ENCODE data around the gene MTG1.
A peak's percentile ranks its signal among the peaks of the same experiment; 100 is the strongest.
"Not testable (repeated sequence)": the region's sequence is repeated elsewhere in the genome, so short reads cannot be mapped to it uniquely, and the experiment has no call there.

Gene MTG1

DNA sequence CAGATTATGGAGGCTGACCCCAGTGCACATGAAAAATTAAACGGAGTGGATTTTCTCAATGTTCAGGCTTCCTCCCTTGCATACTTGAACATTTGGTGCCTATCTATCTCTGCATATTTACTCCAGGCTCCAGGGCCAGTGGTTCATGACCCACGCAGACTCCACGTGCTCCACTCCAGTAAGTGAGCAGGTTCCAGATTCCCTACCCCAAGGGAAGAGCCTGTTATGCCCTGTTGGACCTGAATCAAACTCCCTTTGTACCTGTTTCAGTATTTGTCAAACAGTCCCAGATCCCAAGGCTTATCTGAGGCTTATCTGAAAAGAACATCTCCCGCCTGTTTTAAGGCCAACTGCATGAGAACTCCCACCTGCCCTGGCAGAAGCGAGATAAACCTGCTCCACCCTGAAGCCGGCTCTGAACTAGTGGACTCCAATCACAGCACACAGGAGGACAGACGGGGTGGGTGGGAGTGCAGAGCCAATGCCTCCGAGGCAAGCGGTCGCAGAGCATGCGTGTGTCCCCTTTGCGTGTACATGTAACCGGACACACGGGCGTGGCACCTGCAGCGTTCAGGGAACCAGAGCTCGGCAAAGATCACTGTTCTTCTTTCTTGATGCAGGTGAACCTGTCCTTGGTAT lies 33.9 kb upstream of the MTG1 start:
- no peak for DNase-seq

DNA sequence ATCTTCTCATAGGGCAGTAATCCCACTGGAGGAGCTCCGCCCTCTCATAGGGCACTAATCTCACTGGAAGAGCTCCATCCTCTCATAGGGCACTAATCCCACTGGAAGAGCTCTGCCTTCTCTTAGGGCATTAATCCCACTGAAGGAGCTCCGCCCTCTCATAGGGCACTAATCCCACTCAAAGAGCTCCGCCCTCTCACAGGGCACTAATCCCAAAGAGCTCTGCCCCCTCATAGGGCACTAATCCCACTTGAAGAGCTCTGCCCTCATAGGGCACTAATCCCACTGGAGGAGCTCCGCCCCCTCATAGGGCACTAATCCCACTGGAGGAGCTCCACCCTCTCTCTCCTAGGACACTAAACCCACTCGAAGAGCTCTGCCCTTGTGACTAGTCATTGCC lies 32.7 kb upstream of the MTG1 start:
- DNase-seq = no peak

DNA sequence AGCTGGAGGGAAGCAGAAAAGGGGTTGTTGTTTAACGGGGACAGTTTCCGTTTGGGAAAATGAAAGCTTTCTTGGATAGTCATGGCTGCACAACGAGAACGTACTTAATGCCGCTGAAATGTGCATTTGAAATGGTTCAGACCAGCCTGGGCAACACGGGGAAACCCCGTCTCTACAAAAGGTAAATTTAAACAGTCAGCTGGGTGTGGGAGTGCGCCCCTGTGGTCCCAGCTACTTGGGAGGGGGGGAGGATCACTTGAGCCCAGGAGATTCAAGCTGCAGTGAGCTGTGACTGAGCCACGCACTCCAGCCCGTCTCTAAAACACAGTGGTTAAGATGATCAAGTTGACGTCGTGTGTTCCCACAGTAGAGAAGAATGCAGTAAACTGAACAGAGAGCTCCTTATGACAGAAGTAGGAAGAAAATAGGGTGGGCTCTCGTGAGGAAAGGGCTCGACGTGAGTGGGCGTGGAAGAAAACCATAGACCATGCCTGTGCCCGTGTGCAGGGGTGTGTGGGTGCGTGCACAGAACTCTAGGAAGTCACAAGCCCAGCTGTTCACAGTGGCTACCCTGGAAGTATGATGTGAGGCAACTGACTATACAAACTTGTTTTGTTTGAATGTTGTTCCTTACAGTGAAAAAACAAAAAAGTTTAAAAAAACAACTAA lies 32.0 kb upstream of the MTG1 start:
- DNase-seq = no peak

DNA sequence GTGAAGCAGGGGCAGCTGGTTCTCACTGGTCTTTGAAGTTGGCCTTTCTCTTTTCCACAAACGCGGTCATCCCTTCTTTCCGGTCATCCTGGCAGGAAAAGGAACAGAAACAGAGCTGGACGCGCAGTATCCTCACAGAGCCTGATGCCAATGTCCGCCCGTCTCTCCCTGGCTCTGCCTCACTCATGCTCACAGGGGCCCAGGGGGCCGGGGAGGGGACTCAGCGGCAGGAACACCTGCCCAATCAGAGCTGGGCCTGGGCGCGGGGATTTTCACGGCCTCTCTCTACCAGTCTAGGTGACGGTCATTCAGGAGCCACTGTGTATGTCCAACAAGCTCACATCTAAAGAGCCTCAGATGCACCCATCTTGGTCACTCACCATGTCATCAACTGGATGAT lies 31.1 kb upstream of the MTG1 start:
- no peak for DNase-seq

DNA sequence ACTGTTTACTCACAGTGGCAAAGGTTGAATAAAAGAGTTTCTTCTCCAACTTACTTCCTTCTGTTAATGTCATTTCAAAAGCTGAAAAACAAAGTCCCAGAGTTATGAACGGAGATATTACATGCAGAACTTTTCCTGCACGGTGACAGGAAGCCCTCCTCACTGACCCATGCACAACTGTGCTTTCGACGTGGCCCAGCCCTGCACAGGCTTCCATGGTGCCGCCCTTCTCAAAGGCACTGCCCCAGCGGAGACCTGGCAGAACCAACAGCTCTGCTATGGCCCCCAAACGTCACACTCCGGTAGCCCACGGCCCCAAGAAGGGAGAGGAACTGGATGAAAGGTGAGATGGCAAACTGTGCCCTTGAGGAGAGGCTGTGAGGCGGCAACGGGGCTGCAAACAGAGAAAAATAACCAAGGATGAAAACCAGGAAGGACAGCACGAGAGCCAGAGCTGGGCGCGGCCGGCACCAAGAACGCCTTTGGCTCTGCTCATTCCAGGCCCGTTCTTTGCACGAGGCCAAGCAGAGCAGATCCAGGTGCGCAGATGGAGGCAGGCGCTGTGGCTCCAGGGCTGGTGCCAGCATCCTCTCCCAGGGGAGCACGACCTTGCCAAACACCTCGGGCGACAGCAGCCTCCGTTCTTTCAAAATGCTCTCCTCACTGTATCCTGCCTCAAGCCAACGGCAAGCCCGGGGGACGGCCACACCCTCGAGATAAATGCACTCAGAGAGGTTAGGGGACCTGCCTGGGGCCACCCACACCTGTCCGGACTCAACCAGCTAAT lies 29.1 kb upstream of the MTG1 start:
- no peak for DNase-seq

DNA sequence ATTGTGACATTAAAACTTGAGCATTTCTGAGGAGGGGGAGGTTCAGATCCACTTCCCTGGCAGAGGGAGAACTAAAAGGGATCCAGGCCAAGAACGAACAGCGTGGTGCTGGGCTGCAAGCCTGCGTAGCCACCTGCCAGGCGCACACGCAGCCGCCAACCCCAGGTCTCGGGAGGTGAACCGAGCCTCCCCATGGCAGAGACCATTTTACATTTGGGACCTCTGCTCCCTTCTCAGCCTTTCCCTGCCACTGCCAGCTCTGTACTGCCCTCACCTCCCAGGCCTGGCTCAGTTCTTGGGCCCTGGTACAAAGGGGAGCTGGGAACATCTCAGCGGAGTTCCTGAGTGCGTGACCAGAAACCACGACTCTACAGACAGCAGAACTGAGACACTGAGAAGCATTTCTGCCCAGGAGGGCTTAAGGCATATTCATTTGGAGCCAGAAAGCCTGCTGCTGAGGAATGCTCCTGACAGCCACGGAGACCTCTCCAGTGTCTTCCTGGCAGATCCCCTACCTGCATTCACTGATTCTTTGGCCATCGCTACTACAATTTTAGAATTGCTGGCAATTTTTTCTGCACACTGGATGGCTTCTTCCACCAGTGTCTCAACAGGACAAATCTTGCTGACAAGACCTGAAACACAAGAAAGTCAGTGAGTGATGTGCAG lies 28.4 kb upstream of the MTG1 start:
- no peak for DNase-seq

DNA sequence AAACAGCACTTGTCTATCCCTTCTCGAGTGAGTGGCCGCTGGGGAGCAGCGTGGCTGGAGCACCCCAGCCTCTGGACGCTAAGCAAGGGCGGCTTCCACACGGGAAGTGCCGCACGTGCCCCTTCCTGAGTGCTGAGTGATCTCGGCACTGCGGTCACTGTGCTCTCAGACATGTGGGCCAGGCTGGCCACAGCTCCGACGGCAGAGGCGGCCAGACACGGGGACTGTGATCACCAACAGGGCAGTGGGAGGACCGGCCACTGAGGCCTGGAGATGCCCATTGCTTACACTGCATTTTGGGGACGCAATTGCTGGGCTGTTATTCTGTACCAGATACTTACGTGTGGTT lies 27.9 kb upstream of the MTG1 start:
- no peak for DNase-seq

DNA sequence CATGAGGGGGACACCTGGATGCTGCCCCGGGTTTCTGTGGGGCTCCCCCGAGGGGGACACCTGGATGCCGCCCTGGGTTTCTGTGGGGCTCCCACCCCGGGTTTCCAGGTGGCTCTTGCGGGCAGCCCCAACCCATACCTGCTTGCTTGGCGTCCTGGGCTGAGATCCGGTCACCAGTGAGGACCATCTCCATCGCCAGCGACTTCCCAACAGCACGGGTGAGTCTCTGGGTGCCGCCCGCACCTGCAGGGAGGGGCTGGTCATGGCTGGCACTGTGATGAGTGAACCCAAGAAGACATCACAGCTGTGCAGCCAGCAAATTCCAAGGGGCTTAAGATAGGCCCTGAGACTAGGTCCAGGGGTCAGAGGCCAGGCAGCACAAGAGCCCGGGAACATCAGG lies 27.2 kb upstream of the MTG1 start:
- no peak for DNase-seq

DNA sequence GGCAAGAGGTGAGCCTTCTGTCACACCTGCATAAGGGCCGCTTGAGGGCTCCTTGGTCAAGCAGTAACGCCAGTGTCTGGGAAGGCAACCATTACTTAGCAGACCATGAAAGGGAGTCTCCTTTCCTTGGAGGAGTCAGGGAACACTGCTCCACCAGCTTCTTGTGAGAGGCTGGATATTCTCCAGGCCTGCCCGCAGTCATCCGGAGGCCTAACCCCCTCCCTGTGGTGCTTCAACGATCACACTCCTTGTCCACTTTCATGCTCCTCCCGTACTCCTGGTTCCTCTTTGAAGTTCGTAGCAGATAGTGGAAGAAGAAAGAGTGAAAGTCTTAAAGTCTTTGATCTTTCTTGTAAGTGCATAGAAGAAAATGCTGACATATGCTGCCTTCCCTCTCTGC lies 26.5 kb upstream of the MTG1 start:
- DNase-seq = not testable (repeated sequence)

DNA sequence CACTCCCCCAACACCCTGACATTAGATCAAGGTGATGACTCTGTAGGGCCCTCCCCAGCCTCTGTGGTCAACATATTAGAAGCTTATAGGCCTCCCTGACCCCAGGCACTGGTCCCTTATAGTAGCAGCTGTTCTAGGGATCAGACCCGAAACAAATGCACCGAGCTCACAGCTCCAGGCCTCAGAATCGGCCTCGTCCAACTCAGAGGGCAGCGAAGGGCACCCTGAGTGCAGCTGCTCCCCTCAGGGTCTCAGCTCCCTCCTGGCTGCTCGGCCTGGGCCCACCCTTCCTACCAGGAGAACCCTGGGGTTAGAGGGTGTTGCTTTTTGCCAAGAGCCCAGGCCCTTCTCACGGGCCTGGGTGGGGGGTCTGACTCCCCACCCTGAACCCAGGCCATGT lies 25.8 kb upstream of the MTG1 start:
- DNase-seq = no peak

DNA sequence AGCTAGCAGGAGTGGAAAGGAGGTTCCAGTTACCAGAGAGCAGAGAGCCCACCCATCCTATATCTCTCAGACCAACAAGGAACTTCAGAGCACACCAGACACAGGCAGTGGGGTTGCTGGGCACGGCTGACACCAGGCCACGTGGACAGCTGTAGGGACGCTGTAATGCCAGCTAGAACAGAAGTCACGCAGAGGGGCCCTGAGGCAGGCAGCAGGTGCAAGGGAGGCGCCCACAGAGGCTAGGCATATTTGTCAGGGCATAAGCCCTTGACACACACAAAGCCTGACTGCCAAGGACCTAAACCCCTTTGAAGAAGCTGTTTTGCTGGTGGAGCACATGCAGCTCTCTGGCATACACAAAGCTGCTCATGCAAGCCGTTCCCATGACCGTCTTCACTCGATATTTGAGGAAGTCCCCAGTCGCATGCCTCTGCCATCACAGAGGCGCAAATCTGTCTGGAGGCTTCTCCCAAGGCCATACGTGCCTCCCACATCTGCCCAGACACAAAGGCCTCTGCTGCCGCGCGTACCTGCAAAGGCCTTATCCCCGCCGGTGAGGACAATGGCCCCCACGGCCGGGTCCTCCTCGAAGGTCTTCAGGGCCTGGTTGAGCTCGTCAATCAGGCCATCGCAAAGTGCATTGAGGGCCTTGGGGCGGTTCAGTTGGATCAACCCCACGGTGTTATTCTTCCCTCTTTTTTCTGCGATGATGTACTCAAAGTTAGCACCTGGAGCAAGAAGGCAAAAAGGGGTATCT lies 23.7 kb upstream of the MTG1 start:
- DNase-seq = no peak

DNA sequence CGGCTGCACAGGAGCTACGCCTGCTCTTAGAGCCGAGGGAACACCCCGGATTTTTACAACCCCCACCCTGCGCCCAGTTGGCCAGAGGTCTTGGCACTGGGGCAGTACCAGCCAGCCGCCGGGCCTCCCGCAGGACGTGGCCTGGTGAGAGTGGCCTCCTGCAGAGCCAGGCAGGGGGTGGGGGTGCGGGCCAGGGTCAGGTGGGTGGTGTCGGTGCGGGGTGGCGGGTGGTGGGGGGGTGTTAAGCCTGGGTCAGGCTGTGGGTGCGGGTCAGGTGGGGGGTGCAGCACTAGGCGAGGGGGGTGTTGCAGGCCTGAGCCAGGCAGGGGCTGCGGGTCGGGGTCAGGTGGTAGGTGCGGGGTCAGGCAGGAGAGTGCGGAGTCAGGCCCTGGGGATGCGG lies 21.4 kb upstream of the MTG1 start:
- DNase-seq = no peak

DNA sequence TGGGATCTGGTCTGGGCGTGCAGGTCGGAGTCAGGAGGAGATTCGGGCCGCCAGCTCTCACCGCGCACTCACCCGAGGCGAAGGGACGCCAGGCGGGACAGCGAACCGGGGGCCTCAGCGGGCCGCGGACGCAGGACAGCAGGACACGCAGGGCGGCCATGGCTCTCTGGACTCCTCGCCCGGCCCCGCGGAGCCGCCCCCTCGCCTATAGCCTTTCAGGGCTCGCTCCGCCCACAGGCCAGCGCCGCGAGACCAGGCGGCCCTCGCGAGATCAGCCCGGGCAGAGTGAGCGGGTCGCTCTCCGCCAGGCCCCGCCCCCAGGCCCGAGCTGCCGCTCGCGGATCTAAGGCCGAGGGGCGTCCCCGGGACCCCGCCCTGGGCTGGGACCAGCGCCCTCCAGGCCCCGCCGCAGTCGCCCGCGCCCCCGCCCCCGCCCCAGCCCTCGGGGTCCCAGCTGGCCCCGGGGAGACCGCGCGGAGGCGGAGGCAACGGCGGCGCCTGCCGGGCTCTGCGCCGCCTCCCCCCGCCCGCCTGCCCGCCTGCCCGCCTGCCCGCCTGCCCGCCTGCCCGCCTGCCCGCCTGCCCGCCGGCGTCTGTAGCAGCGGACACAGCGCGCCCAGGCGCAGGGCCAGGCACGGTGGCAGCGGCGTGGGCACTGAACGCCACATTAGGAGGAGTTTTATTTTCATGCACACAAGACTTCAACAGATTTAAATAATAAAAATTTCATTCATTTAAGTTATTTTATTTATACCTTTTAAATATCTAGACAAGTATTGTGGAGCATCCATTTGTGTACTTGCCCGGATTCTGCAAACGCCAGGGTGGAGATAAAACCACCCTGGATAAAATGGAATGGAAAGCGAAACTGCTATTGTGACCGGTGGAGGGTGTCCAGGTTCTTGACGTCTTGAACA lies 20.5 kb upstream of the MTG1 start, which contains the start of gene ECHS1:
Gene ECHS1, minus strand, starts transcription at position 181 of the 917 bp plus-strand sequence. Its CDS starts 21 bp downstream, at position 160.
- peak; percentile 81 for DNase-seq

DNA sequence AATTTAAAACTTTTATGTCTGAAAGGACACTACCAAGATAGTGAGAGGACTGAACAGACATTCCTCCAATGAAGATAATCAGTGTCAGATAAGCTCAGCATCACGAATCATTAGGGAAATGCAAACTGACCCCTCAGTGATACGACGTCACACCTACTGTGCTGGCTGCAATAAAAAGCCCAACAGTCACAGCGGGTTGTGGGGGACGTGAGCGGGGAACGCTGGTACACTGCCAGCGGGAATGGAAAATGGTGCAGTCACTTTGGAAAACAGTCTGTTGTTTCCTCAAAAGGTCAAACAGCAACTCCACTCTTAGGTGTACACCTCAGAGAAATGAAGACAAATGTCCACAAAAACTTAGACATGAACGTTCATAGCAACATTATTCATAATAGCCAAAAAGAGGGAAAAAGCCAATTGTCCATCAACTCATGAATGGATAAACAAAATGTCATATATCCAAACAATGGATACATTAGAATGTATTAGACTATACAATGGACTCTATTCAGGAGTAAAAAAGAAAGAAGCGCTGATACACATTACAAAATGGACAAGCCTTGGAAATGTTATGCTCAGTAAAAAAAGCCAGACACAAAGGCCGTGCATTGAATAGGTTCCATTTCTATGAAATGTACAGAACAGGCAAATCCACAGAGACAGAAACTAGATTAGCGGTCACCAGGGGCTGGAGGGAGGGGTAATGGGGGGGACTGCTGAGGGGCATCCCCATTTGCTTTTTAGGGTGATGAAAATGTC lies 18.4 kb upstream of the MTG1 start:
- DNase-seq = no peak

DNA sequence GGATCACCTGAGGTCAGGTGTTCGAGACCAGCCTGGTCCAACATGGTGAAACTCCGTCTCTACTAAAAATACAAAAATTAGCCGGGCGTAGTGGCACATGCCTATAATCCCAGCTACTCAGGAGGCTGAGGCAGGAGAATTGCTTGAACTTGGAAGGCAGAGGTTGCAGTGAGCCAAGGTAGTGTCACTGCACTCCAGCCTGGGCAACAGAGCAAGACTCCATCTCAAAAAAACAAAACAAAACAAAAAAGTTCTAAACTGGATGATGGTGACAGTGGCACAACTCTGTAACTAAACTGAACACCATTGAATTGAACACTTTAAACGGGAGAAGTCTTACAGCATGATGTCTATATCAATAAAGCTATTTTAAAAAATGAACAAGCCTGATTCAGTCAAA lies 17.8 kb upstream of the MTG1 start:
- not testable (repeated sequence) for DNase-seq

DNA sequence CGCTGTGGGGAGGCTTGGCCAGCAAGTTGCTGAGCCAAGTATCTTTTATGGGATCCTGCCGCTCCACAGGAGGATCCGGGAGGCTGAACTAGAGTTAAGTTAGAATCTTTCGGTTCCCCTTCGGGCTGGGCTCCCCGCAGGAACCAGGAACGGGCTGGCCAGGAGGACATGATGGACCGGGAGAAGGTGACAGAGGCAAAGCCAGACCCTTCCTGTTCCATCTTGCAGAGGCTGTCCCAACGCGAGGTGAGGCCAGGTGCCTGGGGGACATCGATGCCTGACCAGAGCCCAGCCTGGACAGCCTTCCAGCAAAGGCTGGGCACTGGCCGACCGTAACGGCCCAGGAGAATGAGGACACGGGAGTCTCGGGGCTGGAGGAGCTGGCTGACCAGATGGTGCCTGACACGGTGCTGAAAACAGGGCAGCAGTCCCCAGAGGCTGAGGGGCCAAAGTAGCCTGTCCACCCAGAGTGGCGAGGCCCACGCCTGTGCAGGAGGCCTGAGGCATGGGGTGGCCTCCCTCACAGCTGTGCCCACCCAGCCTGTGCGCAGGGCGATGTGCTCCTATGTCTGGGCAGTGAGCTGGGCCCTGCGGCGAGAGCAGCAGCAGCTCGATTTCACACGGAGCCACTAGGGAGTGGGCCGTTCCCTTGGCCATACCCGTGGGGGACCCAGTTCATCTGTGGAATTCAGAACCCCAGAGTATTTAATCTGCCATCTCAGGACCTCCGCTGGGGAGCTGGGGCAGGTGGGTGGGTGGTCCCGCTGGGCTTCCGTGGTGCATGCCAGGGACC lies 16.7 kb upstream of the MTG1 start:
- DNase-seq = no peak

DNA sequence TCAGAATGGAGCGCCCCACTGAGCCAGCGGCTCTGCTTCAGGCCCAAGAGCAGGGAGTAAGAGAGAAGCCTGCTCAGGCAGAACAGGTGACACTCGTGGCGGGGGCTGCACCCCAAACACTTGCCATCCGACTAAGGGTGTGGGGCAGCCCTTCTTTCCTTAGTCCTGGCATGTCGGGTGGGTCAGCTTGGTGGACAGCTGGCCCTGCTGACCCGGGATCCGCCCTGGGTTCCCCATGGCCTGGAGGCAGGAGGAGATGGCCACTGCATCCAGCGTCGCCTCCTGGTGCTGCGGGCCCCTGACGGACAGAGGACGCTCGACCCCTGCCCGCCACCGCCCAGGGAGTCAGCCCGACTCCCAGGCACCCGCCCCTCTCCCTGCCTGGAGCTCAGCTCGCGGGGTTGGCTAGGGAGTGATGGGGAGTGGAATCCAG lies 16.1 kb upstream of the MTG1 start:
- no peak for DNase-seq

DNA sequence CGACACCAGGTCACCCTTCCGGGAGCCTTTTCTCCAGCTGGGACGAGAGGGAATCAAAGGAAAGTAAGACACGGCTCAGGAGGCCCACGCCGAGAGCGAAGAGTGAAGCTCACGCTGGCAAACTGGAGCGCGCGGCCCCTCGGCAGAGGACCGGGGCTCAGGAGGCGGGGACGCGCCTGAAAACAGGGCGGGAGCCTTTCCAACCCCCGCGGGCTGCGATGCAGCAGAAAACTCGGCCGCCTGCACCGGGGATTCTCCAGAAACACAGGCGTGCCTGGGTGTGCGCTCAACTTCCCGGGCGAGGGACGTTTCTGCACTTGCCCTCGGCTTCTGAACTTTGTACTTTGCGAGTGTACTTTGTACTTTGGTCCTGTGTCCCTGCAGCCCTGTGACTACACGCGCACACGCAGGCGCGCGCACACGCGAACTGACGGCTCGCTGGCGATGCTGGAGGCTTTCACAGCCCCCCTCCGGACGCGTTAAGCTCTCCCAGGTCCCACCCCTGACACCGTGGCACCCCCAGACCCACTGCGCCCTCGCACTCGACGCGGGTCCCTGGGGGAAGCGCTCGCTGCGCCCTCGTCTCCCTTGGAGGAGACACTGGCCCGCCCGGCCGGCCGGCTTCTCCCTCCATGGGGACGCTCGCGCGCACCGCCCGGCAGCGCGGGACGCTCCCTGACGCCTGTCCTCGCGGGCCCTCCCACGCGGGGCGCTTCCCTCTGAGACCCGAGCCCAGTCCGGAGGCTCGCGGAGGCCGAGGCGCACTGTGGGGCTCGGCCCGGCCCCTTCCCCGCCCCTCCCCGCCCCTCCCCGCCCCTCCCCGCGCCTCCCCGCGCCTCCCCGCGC lies 15.5 kb upstream of the MTG1 start:
- no peak for DNase-seq
